GM18873 (cell line): ENCODE data around the gene CACNA2D4.

Source experiments
- ATAC-seq: cut with Tn5 transposase; IDR thresholded peaks from one replicate; pipeline ENCODE4 v1.9.1; 2021; ENCODE audit warnings: mild to moderate bottlenecking, moderate library complexity, moderate number of reproducible peaks; ENCODE audit not compliant: unreplicated experiment, low FRiP score

Gene CACNA2D4

GRCh38 chr12:1836854-1837421, 81.5 kb downstream of the CACNA2D4 start:
- ATAC-seq: no peak

GRCh38 chr12:1836241-1836803, 82.1 kb downstream of the CACNA2D4 start:
- ATAC-seq: no peak

- no peak for ATAC-seq
Measured at GRCh38 chr12:1835211-1836131, 83.0 kb downstream of the CACNA2D4 start.

- no peak for ATAC-seq
Measured at GRCh38 chr12:1834186-1834925, 84.1 kb downstream of the CACNA2D4 start.

- ATAC-seq: no peak
Measured at GRCh38 chr12:1833596-1834028, 84.8 kb downstream of the CACNA2D4 start.

- no peak for ATAC-seq
Measured at GRCh38 chr12:1832801-1833595, 85.5 kb downstream of the CACNA2D4 start.

- ATAC-seq: no peak
Measured at GRCh38 chr12:1830981-1831963, 87.2 kb downstream of the CACNA2D4 start.

- ATAC-seq: no peak
Measured at GRCh38 chr12:1830401-1830845, 88.0 kb downstream of the CACNA2D4 start.

- no peak for ATAC-seq
Measured at GRCh38 chr12:1829306-1829900, 89.0 kb downstream of the CACNA2D4 start.

- ATAC-seq: no peak
Measured at GRCh38 chr12:1828856-1829255, 89.6 kb downstream of the CACNA2D4 start.

GRCh38 chr12:1827826-1828805, 90.3 kb downstream of the CACNA2D4 start:
- ATAC-seq: no peak

- no peak for ATAC-seq
Measured at GRCh38 chr12:1826867-1827705, 91.4 kb downstream of the CACNA2D4 start.

- no peak for ATAC-seq
Measured at GRCh38 chr12:1826401-1826800, 92.1 kb downstream of the CACNA2D4 start.

- no peak for ATAC-seq
Measured at GRCh38 chr12:1825382-1826102, 92.9 kb downstream of the CACNA2D4 start.

GRCh38 chr12:1823237-1823636, 95.2 kb downstream of the CACNA2D4 start:
- no peak for ATAC-seq

GRCh38 chr12:1822699-1823098, 95.8 kb downstream of the CACNA2D4 start:
- ATAC-seq: no peak
